Liver (tissue), 9 donors: ENCODE results near the gene ATP2B2. TPM values are rescaled to one million over a fixed set of nuclear protein-coding genes. Genes with fewer than 3 reads are reported as not detected.

Experiments
- DNase-seq: peaks from one replicate; pipeline ENCODE4 v3.0.0-alpha.2; 2017; ENCODE audit warnings: low spot score
- H3K27ac ChIP-seq, 2 donors: one replicate each; pipeline ENCODE4 v1.7.0; 2013; ENCODE audit warnings: inconsistent platforms in 2 of 2, low read length in 2 of 2, control low read depth in 1 of 2, low read depth in 1 of 2, mild to moderate bottlenecking in 1 of 2
- H3K27me3 ChIP-seq, 4 donors: one replicate each; pipeline versions ENCODE4 v1.6.1 to v1.7.0; 2013; ENCODE audit warnings: low read length in 3 of 4, inconsistent platforms in 1 of 4, mild to moderate bottlenecking in 1 of 4, moderate library complexity in 1 of 4; ENCODE audit not compliant: control insufficient read depth in 4 of 4, insufficient read depth in 4 of 4
- H3K36me3 ChIP-seq, 4 donors: one replicate each; pipeline versions ENCODE4 v1.6.1 to v1.7.0; 2013; ENCODE audit warnings: low read length in 3 of 4, mild to moderate bottlenecking in 3 of 4, low read depth in 1 of 4, moderate library complexity in 1 of 4; ENCODE audit not compliant: control insufficient read depth in 4 of 4, insufficient read depth in 3 of 4
- H3K4me1 ChIP-seq, 4 donors: one replicate each; pipeline versions ENCODE4 v1.6.1 to v1.7.0; 2013; ENCODE audit warnings: low read length in 3 of 4, mild to moderate bottlenecking in 3 of 4, moderate library complexity in 1 of 4; ENCODE audit not compliant: control insufficient read depth in 4 of 4, insufficient read depth in 4 of 4
- H3K4me3 ChIP-seq, 3 donors: one replicate each; pipeline versions ENCODE4 v1.6.1 to v1.7.0; 2013; ENCODE audit warnings: low read length in 3 of 3, control low read depth in 1 of 3, low read depth in 1 of 3, mild to moderate bottlenecking in 1 of 3
- H3K9ac ChIP-seq, 2 donors: one replicate each; pipeline ENCODE4 v1.7.0; 2013; ENCODE audit warnings: low read length in 2 of 2, mild to moderate bottlenecking in 2 of 2, moderate library complexity in 2 of 2, control low read depth in 1 of 2, low read depth in 1 of 2
- H3K9me3 ChIP-seq, 4 donors: one replicate each; pipeline versions ENCODE4 v1.6.1 to v1.7.0; 2013; ENCODE audit warnings: low read length in 3 of 4; ENCODE audit not compliant: control insufficient read depth in 4 of 4
- ATF3 ChIP-seq: IDR thresholded peaks from 2 replicates; pipeline ENCODE4 v1.6.1; 2016; ENCODE audit warnings: antibody characterized with exemption
- CTCF ChIP-seq: fragments of 150-350 bp; IDR thresholded peaks from 2 replicates; pipeline ENCODE4 v1.5.1; 2017; ENCODE audit warnings: improper control_type of control experiment, low read depth, low read length; ENCODE audit not compliant: missing input control
- EGR1 ChIP-seq, 2 donors: IDR thresholded peaks; 2 replicates each; pipeline ENCODE4 v1.6.1; 2016 to 2018; ENCODE audit warnings: antibody characterized with exemption in 2 of 2, low read depth in 2 of 2
- FOXA1 ChIP-seq: IDR thresholded peaks from 2 replicates; pipeline ENCODE4 v1.6.1; 2016; ENCODE audit warnings: antibody characterized with exemption
- FOXA2 ChIP-seq: IDR thresholded peaks from 2 replicates; pipeline ENCODE4 v1.6.1; 2016; ENCODE audit warnings: antibody characterized with exemption
- GABPA ChIP-seq, 2 donors: IDR thresholded peaks in 1 of 2; conservative IDR thresholded peaks in 1 of 2; 2 replicates each; pipeline ENCODE4 v1.6.1; 2016; ENCODE audit warnings: antibody characterized with exemption in 2 of 2, mild to moderate bottlenecking in 1 of 2, moderate library complexity in 1 of 2
- HNF4A ChIP-seq, 2 donors: conservative IDR thresholded peaks; 2 replicates each; pipeline ENCODE4 v1.6.1; 2016; ENCODE audit warnings: antibody characterized with exemption in 2 of 2, mild to moderate bottlenecking in 2 of 2
- HNF4G ChIP-seq: IDR thresholded peaks from 2 replicates; pipeline ENCODE4 v1.6.1; 2016; ENCODE audit warnings: antibody characterized with exemption
- JUND ChIP-seq, 2 donors: IDR thresholded peaks; 2 replicates each; pipeline ENCODE4 v1.6.1; 2016; ENCODE audit warnings: antibody characterized with exemption in 2 of 2
- MAX ChIP-seq: IDR thresholded peaks from 2 replicates; pipeline ENCODE4 v1.6.1; 2016; ENCODE audit warnings: antibody characterized with exemption
- NR2F2 ChIP-seq: IDR thresholded peaks from 2 replicates; pipeline ENCODE4 v1.6.1; 2016; ENCODE audit warnings: antibody characterized with exemption
- RAD21 ChIP-seq, 2 donors: IDR thresholded peaks; 2 replicates each; pipeline ENCODE4 v1.6.1; 2016; ENCODE audit warnings: antibody characterized with exemption in 2 of 2, mild to moderate bottlenecking in 2 of 2
- REST ChIP-seq: IDR thresholded peaks from 2 replicates; pipeline ENCODE4 v1.6.1; 2016; ENCODE audit warnings: antibody characterized with exemption, mild to moderate bottlenecking
- RXRA ChIP-seq, 2 donors: IDR thresholded peaks; 2 replicates each; pipeline ENCODE4 v1.6.1; 2017 to 2018; ENCODE audit warnings: antibody characterized with exemption in 2 of 2, mild to moderate bottlenecking in 1 of 2
- SP1 ChIP-seq: IDR thresholded peaks from 2 replicates; pipeline ENCODE4 v1.6.1; 2018; ENCODE audit warnings: antibody characterized with exemption, mild to moderate bottlenecking
- TAF1 ChIP-seq: conservative IDR thresholded peaks from 2 replicates; pipeline ENCODE4 v1.6.1; 2016; ENCODE audit warnings: antibody characterized with exemption, mild to moderate bottlenecking
- YY1 ChIP-seq: IDR thresholded peaks from 2 replicates; pipeline ENCODE4 v1.6.1; 2016; ENCODE audit warnings: antibody characterized with exemption, mild to moderate bottlenecking
- ZBTB33 ChIP-seq: IDR thresholded peaks from 2 replicates; pipeline ENCODE4 v1.6.1; 2016; ENCODE audit warnings: antibody characterized with exemption
- WGBS: extraction: QIAGEN DNeasy Blood & Tissue Kit; methylation state at CpG from one replicate; pipeline ENCODE4 v1.1.7; 2013; 5-methylcytosine and 5-hydroxymethylcytosine counted together
- polyA plus RNA-seq, 2 donors: library from polyadenylated mRNA; stranded (reverse) in 1 of 2; unstranded in 1 of 2; fragments of 200-250 nt in 1 of 2; fragments of >200 nt in 1 of 2; fragmentation: Nextera tagmentation in 1 of 2; extraction: Ambion mirVana in 1 of 2; gene quantifications; one replicate each; pipeline versions ENCODE4 v1.2.1 to v1.2.3, GENCODE V29; 2013 to 2015
- total RNA-seq, 2 donors: library from RNA; depleted of rRNA; stranded (reverse); fragments of >200 nt; gene quantifications; one replicate each; pipeline ENCODE4 v1.2.3, GENCODE V29; 2014
- donor health status: healthy.
- donor health status: healthy.
- donor health status: healthy.
- donor health status: healthy.
- donor health status: healthy.

ATP2B2 gene
- total and polyA plus RNA-seq, 4 donors, result 10.4 to 27.8 (median 20.7) TPM

GRCh38 chr3:10363935-10364334 is 141.5 kb downstream of the ATP2B2 start:
- Histone ChIP-seq H3K9ac (no peak overlapping the region), H3K4me3 (no peak overlapping the region), H3K27me3 (no peaks in the 10 kb centered on the region), H3K4me1 (no peaks in the 10 kb centered on the region), H3K36me3 (peaks cover 8 to 68% (median 36%) of the 10 kb centered on the region in 4 donors), H3K9me3 (no peaks in the 10 kb centered on the region), H3K27ac (no peak overlapping the region)
- WGBS, result 86% methylated on average over 1 of the region's 1 CpG
- no peak for DNase-seq
- TF ChIP-seq ZBTB33, result no peak
- TF ChIP-seq REST, result no peak
- TF ChIP-seq YY1, result no peak
- TF ChIP-seq FOXA2, result no peak
- no peak for TF ChIP-seq RXRA (IDR thresholded peaks at IDR 0.05)
- no peak for TF ChIP-seq HNF4G
- TF ChIP-seq ATF3, result no peak
- no peak for TF ChIP-seq NR2F2
- no peak for TF ChIP-seq CTCF
- TF ChIP-seq HNF4A (conservative IDR thresholded peaks at IDR 0.05), result no peak
- TF ChIP-seq TAF1, result no peak
- no peak for TF ChIP-seq RAD21 (IDR thresholded peaks at IDR 0.05)
- TF ChIP-seq EGR1 (IDR thresholded peaks at IDR 0.05; ENCODE audit: low read depth in 2 of 2), result no peak
- no peak for TF ChIP-seq SP1
- TF ChIP-seq JUND (IDR thresholded peaks at IDR 0.05), result no peak
- no peak for TF ChIP-seq FOXA1
- TF ChIP-seq GABPA (IDR thresholded peaks at IDR 0.05 in 1 of 2, conservative IDR thresholded peaks at IDR 0.05 in 1 of 2), result no peak
- TF ChIP-seq MAX, result no peak
